ENCODE results near the gene CCDC149. TPM values are rescaled to one million over a fixed set of nuclear protein-coding genes. Genes with fewer than 3 reads are reported as not detected.

CCDC149 gene
- total and polyA plus RNA-seq, 5 donors from 2014 or later: not detected

- Mint-ChIP-seq H3K36me3 (no peaks in the 10 kb centered on the region), H3K9me3 (peaks cover 0 to 5% (median 1%) of the 10 kb centered on the region in 7 donors), H3K4me1 (no peaks in the 10 kb centered on the region), H3K27ac (no peak overlapping the region), H3K4me3 (no peak overlapping the region), H3K27me3 (peaks cover 4% of the 10 kb centered on the region)
- no peaks in the 10 kb centered on the region for H3K36me3 ChIP-seq (ENCODE audit: control insufficient read depth, insufficient read depth, low read length)
- DNase-seq (no peak), ATAC-seq (ENCODE audit: low read depth in 2 of 2) (no peak)
- H3K4me1 ChIP-seq (ENCODE audit: control insufficient read depth, insufficient read depth, low read length, poor library complexity, severe bottlenecking): no peaks in the 10 kb centered on the region
- H3K9me3 ChIP-seq (ENCODE audit: control insufficient read depth in 2 of 2, low read length in 2 of 2): no peaks in the 10 kb centered on the region
- H3K27ac ChIP-seq (ENCODE audit: insufficient read depth, low read length, poor library complexity, severe bottlenecking): no peak overlapping the region
- no peak overlapping the region for H3K4me3 ChIP-seq (ENCODE audit: low read depth, low read length)
- no peaks in the 10 kb centered on the region for H3K27me3 ChIP-seq (ENCODE audit: control insufficient read depth, insufficient read depth, low read length)
Measured at GRCh38 chr4:24777536-24778463, 135.0 kb downstream of the CCDC149 start.

- Mint-ChIP-seq H3K4me3 (no peak overlapping the region), H3K27ac (no peak overlapping the region), H3K4me1 (no peaks in the 10 kb centered on the region), H3K36me3 (no peaks in the 10 kb centered on the region), H3K27me3 (peaks cover 4% of the 10 kb centered on the region), H3K9me3 (peaks cover 0 to 5% (median 3%) of the 10 kb centered on the region in 7 donors)
- Histone ChIP-seq H3K36me3 (ENCODE audit: control insufficient read depth, insufficient read depth, low read length) (no peaks in the 10 kb centered on the region), H3K9me3 (ENCODE audit: control insufficient read depth in 2 of 2, low read length in 2 of 2) (no peaks in the 10 kb centered on the region), H3K27ac (ENCODE audit: insufficient read depth, low read length, poor library complexity, severe bottlenecking) (no peak overlapping the region), H3K27me3 (ENCODE audit: control insufficient read depth, insufficient read depth, low read length) (no peaks in the 10 kb centered on the region), H3K4me1 (ENCODE audit: control insufficient read depth, insufficient read depth, low read length, poor library complexity, severe bottlenecking) (no peaks in the 10 kb centered on the region), H3K4me3 (ENCODE audit: low read depth, low read length) (no peak overlapping the region)
- ATAC-seq (ENCODE audit: low read depth in 2 of 2) (no peak), DNase-seq (no peak)
Measured at GRCh38 chr4:24775750-24776149, 137.1 kb downstream of the CCDC149 start.

- no peak for ATAC-seq (ENCODE audit: low read depth in 2 of 2)
- peaks cover 0 to 5% (median 3%) of the 10 kb centered on the region in 7 donors for H3K9me3 Mint-ChIP-seq
- H3K9me3 ChIP-seq (ENCODE audit: control insufficient read depth in 2 of 2, low read length in 2 of 2): no peaks in the 10 kb centered on the region
- no peak for DNase-seq
- H3K27me3 ChIP-seq (ENCODE audit: control insufficient read depth, insufficient read depth, low read length): no peaks in the 10 kb centered on the region
- H3K4me3 ChIP-seq (ENCODE audit: low read depth, low read length): no peak overlapping the region
- H3K36me3 ChIP-seq (ENCODE audit: control insufficient read depth, insufficient read depth, low read length): no peaks in the 10 kb centered on the region
- H3K36me3 Mint-ChIP-seq: no peaks in the 10 kb centered on the region
- no peaks in the 10 kb centered on the region for H3K4me1 ChIP-seq (ENCODE audit: control insufficient read depth, insufficient read depth, low read length, poor library complexity, severe bottlenecking)
- peaks cover 4% of the 10 kb centered on the region for H3K27me3 Mint-ChIP-seq
- no peaks in the 10 kb centered on the region for H3K4me1 Mint-ChIP-seq
- no peak overlapping the region for H3K4me3 Mint-ChIP-seq
- no peak overlapping the region for H3K27ac Mint-ChIP-seq
- no peak overlapping the region for H3K27ac ChIP-seq (ENCODE audit: insufficient read depth, low read length, poor library complexity, severe bottlenecking)
Measured at GRCh38 chr4:24775032-24775605, 137.7 kb downstream of the CCDC149 start.

GRCh38 chr4:24774452-24774851, 138.4 kb downstream of the CCDC149 start:
- no peak overlapping the region for H3K27ac ChIP-seq (ENCODE audit: insufficient read depth, low read length, poor library complexity, severe bottlenecking)
- Mint-ChIP-seq H3K9me3 (peaks cover 0 to 5% (median 3%) of the 10 kb centered on the region in 7 donors), H3K27ac (no peak overlapping the region), H3K4me3 (no peak overlapping the region), H3K36me3 (no peaks in the 10 kb centered on the region), H3K27me3 (peaks cover 4% of the 10 kb centered on the region), H3K4me1 (no peaks in the 10 kb centered on the region)
- H3K4me3 ChIP-seq (ENCODE audit: low read depth, low read length): no peak overlapping the region
- no peaks in the 10 kb centered on the region for H3K4me1 ChIP-seq (ENCODE audit: control insufficient read depth, insufficient read depth, low read length, poor library complexity, severe bottlenecking)
- ATAC-seq (ENCODE audit: low read depth in 2 of 2): no peak
- H3K27me3 ChIP-seq (ENCODE audit: control insufficient read depth, insufficient read depth, low read length): no peaks in the 10 kb centered on the region
- H3K9me3 ChIP-seq (ENCODE audit: control insufficient read depth in 2 of 2, low read length in 2 of 2): no peaks in the 10 kb centered on the region
- H3K36me3 ChIP-seq (ENCODE audit: control insufficient read depth, insufficient read depth, low read length): no peaks in the 10 kb centered on the region
- DNase-seq: no peak

GRCh38 chr4:24772952-24773351, 139.9 kb downstream of the CCDC149 start:
- ATAC-seq (ENCODE audit: low read depth in 2 of 2) (no peak), DNase-seq (no peak)
- Histone ChIP-seq H3K36me3 (ENCODE audit: control insufficient read depth, insufficient read depth, low read length) (no peaks in the 10 kb centered on the region), H3K27me3 (ENCODE audit: control insufficient read depth, insufficient read depth, low read length) (no peaks in the 10 kb centered on the region), H3K4me3 (ENCODE audit: low read depth, low read length) (no peak overlapping the region), H3K27ac (ENCODE audit: insufficient read depth, low read length, poor library complexity, severe bottlenecking) (no peak overlapping the region), H3K9me3 (ENCODE audit: control insufficient read depth in 2 of 2, low read length in 2 of 2) (no peaks in the 10 kb centered on the region), H3K4me1 (ENCODE audit: control insufficient read depth, insufficient read depth, low read length, poor library complexity, severe bottlenecking) (no peaks in the 10 kb centered on the region)
- no peak overlapping the region for H3K4me3 Mint-ChIP-seq
- peaks cover 1% of the 10 kb centered on the region for H3K27me3 Mint-ChIP-seq
- H3K4me1 Mint-ChIP-seq: no peaks in the 10 kb centered on the region
- peaks cover 0 to 5% (median 3%) of the 10 kb centered on the region in 7 donors for H3K9me3 Mint-ChIP-seq
- H3K27ac Mint-ChIP-seq: no peak overlapping the region
- H3K36me3 Mint-ChIP-seq: no peaks in the 10 kb centered on the region

- H3K9me3 Mint-ChIP-seq: peaks cover 0 to 4% (median 2%) of the 10 kb centered on the region in 7 donors
- Histone ChIP-seq H3K27ac (ENCODE audit: insufficient read depth, low read length, poor library complexity, severe bottlenecking) (no peak overlapping the region), H3K27me3 (ENCODE audit: control insufficient read depth, insufficient read depth, low read length) (no peaks in the 10 kb centered on the region), H3K9me3 (ENCODE audit: control insufficient read depth in 2 of 2, low read length in 2 of 2) (no peaks in the 10 kb centered on the region), H3K4me1 (ENCODE audit: control insufficient read depth, insufficient read depth, low read length, poor library complexity, severe bottlenecking) (no peaks in the 10 kb centered on the region), H3K36me3 (ENCODE audit: control insufficient read depth, insufficient read depth, low read length) (no peaks in the 10 kb centered on the region), H3K4me3 (ENCODE audit: low read depth, low read length) (no peak overlapping the region)
- H3K4me1 Mint-ChIP-seq: peaks cover 0 to 4% (median 0%) of the 10 kb centered on the region in 4 donors
- H3K4me3 Mint-ChIP-seq: no peak overlapping the region
- H3K27me3 Mint-ChIP-seq: no peaks in the 10 kb centered on the region
- H3K36me3 Mint-ChIP-seq: no peaks in the 10 kb centered on the region
- DNase-seq: no peak
- no peak for ATAC-seq (ENCODE audit: low read depth in 2 of 2)
- no peak overlapping the region for H3K27ac Mint-ChIP-seq
Measured at GRCh38 chr4:24772061-24772705, 140.7 kb downstream of the CCDC149 start.

GRCh38 chr4:24771241-24771640, 141.6 kb downstream of the CCDC149 start:
- H3K36me3 Mint-ChIP-seq: no peaks in the 10 kb centered on the region

More at GRCh38 chr4:24771241-24771640, 141.6 kb downstream of the CCDC149 start:
- ATAC-seq (ENCODE audit: low read depth in 2 of 2) (no peak), DNase-seq (no peak)
- Histone ChIP-seq H3K9me3 (ENCODE audit: control insufficient read depth in 2 of 2, low read length in 2 of 2) (no peaks in the 10 kb centered on the region), H3K36me3 (ENCODE audit: control insufficient read depth, insufficient read depth, low read length) (no peaks in the 10 kb centered on the region), H3K27me3 (ENCODE audit: control insufficient read depth, insufficient read depth, low read length) (no peaks in the 10 kb centered on the region), H3K4me1 (ENCODE audit: control insufficient read depth, insufficient read depth, low read length, poor library complexity, severe bottlenecking) (no peaks in the 10 kb centered on the region), H3K27ac (ENCODE audit: insufficient read depth, low read length, poor library complexity, severe bottlenecking) (no peak overlapping the region), H3K4me3 (ENCODE audit: low read depth, low read length) (no peak overlapping the region)
- Mint-ChIP-seq H3K9me3 (peaks cover 0 to 4% (median 3%) of the 10 kb centered on the region in 7 donors), H3K27ac (no peak overlapping the region), H3K4me1 (peaks cover 0 to 4% (median 0%) of the 10 kb centered on the region in 4 donors), H3K4me3 (no peak overlapping the region), H3K27me3 (no peaks in the 10 kb centered on the region)
